Measurements from ENCODE around the gene ITGA2B. TPM values are rescaled to one million over a fixed set of nuclear protein-coding genes. Genes with fewer than 3 reads are reported as not detected.

The ITGA2B gene
- total RNA-seq (2014; rRNA removed; shearing (Covaris generic); ENCODE audit: low replicate concordance) = not detected in 2 replicates

- Histone ChIP-seq H3K36me3 (no peaks in the 10 kb centered on the region), H3K27me3 (peaks cover 12% of the 10 kb centered on the region), H3K4me3 (no peak within 1 kb of the TSS), H3K9me3 (no peaks in the 10 kb centered on the region)
- DNase-seq = no peak
These were observed at the start of gene ITGA2B for GRCh38 chr17:44389281-44389680. Gene ITGA2B (minus strand): TSS chr17:44389649. CDS start chr17:44389473, 176 bp downstream.

GRCh38 chr17:44439168-44439567 is 49.7 kb upstream of the ITGA2B start:
- Histone ChIP-seq H3K4me3 (no peak overlapping the region), H3K9me3 (no peaks in the 10 kb centered on the region)

GRCh38 chr17:44438636-44439035 is 49.2 kb upstream of the ITGA2B start:
- Histone ChIP-seq H3K9me3 (no peaks in the 10 kb centered on the region), H3K4me3 (no peak overlapping the region), H3K36me3 (peaks cover 23% of the 10 kb centered on the region), H3K27me3 (no peaks in the 10 kb centered on the region)
- DNase-seq = no peak

More at GRCh38 chr17:44439168-44439567, 49.7 kb upstream of the ITGA2B start:
- no peak for DNase-seq
- no peaks in the 10 kb centered on the region for H3K27me3 ChIP-seq
- peaks cover 21% of the 10 kb centered on the region for H3K36me3 ChIP-seq

- Histone ChIP-seq H3K27me3 (no peaks in the 10 kb centered on the region), H3K36me3 (peaks cover 43% of the 10 kb centered on the region), H3K4me3 (no peak overlapping the region), H3K9me3 (no peaks in the 10 kb centered on the region)
- no peak for DNase-seq
These were observed 46.9 kb upstream of the ITGA2B start for GRCh38 chr17:44436336-44436735.

GRCh38 chr17:44432254-44433157 is 43.1 kb upstream of the ITGA2B start:
- Histone ChIP-seq H3K4me3 (no peak overlapping the region), H3K9me3 (no peaks in the 10 kb centered on the region), H3K36me3 (peaks cover 41% of the 10 kb centered on the region), H3K27me3 (no peaks in the 10 kb centered on the region)
- no peak for DNase-seq

GRCh38 chr17:44424828-44425461 is 35.5 kb upstream of the ITGA2B start:
- no peak for DNase-seq
- Histone ChIP-seq H3K36me3 (peaks cover 42% of the 10 kb centered on the region), H3K27me3 (no peaks in the 10 kb centered on the region), H3K9me3 (no peaks in the 10 kb centered on the region), H3K4me3 (no peak overlapping the region)

GRCh38 chr17:44417553-44417952 is 28.1 kb upstream of the ITGA2B start:
- no peak overlapping the region for H3K4me3 ChIP-seq
- peaks cover 37% of the 10 kb centered on the region for H3K36me3 ChIP-seq
- H3K27me3 ChIP-seq = no peaks in the 10 kb centered on the region
- DNase-seq = peak; percentile 67
- H3K9me3 ChIP-seq = no peaks in the 10 kb centered on the region

- DNase-seq = no peak
These were observed 27.3 kb upstream of the ITGA2B start for GRCh38 chr17:44416558-44417289.

GRCh38 chr17:44414394-44415155 is 25.1 kb upstream of the ITGA2B start:
- no peaks in the 10 kb centered on the region for H3K9me3 ChIP-seq
- peaks cover 33% of the 10 kb centered on the region for H3K36me3 ChIP-seq
- H3K4me3 ChIP-seq = no peak overlapping the region
- no peak for DNase-seq
- no peaks in the 10 kb centered on the region for H3K27me3 ChIP-seq

More at GRCh38 chr17:44416558-44417289, 27.3 kb upstream of the ITGA2B start:
- Histone ChIP-seq H3K27me3 (no peaks in the 10 kb centered on the region), H3K4me3 (no peak overlapping the region), H3K9me3 (no peaks in the 10 kb centered on the region), H3K36me3 (peaks cover 37% of the 10 kb centered on the region)

GRCh38 chr17:44409309-44410028 is 20.0 kb upstream of the ITGA2B start:
- Histone ChIP-seq H3K27me3 (no peaks in the 10 kb centered on the region), H3K9me3 (no peaks in the 10 kb centered on the region), H3K36me3 (peaks cover 19% of the 10 kb centered on the region), H3K4me3 (no peak overlapping the region)
- DNase-seq = no peak

- DNase-seq = no peak
- H3K36me3 ChIP-seq = peaks cover 21% of the 10 kb centered on the region
- H3K27me3 ChIP-seq = no peaks in the 10 kb centered on the region
- no peak overlapping the region for H3K4me3 ChIP-seq
- H3K9me3 ChIP-seq = no peaks in the 10 kb centered on the region
These were observed 19.3 kb upstream of the ITGA2B start for GRCh38 chr17:44408786-44409185.

GRCh38 chr17:44402564-44403172 is 13.2 kb upstream of the ITGA2B start:
- Histone ChIP-seq H3K36me3 (peaks cover 60% of the 10 kb centered on the region), H3K27me3 (no peaks in the 10 kb centered on the region), H3K4me3 (no peak overlapping the region), H3K9me3 (no peaks in the 10 kb centered on the region)
- no peak for DNase-seq

GRCh38 chr17:44400226-44400847 is 10.9 kb upstream of the ITGA2B start:
- H3K4me3 ChIP-seq = no peak overlapping the region
- no peaks in the 10 kb centered on the region for H3K9me3 ChIP-seq
- H3K27me3 ChIP-seq = no peaks in the 10 kb centered on the region
- H3K36me3 ChIP-seq = peaks cover 65% of the 10 kb centered on the region
- DNase-seq = no peak

- Histone ChIP-seq H3K36me3 (peaks cover 64% of the 10 kb centered on the region), H3K4me3 (no peak overlapping the region), H3K27me3 (no peaks in the 10 kb centered on the region), H3K9me3 (no peaks in the 10 kb centered on the region)
- no peak for DNase-seq
These were observed 9.5 kb upstream of the ITGA2B start for GRCh38 chr17:44398692-44399691.

All from MG63 (cell line).